WTC11 (cell line): Measurements from ENCODE around the gene GOLGA8J. TPM values are rescaled to one million over a fixed set of nuclear protein-coding genes. Genes with fewer than 3 reads are reported as not detected.
"Not testable (repeated sequence)": the region's sequence is repeated elsewhere in the genome, so short reads cannot be mapped to it uniquely, and the experiment has no call there.

Source experiments
- ATAC-seq: fragments of 200-7000 bp; cut with Tn5 transposase; 2 replicates; pipeline ENCODE4 v1.10.0; 2021; ENCODE audit warnings: mild to moderate bottlenecking, moderate library complexity
- Bru-seq: library from RNA; stranded (reverse); fragments of 400-500 nt; gene quantifications from one replicate; lab custom pipeline; 2021; lab: Mats Ljungman, UMichigan
- CTCF ChIA-PET: fragments of 300-600 bp; sonication (Branson Sonifier 250); formaldehyde crosslinking; loops from one replicate; lab custom pipeline; 2021; ENCODE audit warnings: antibody characterized with exemption; lab: Charles Lee
- POLR2A ChIA-PET: fragments of 350-600 bp; sonication (Branson Sonifier 250); formaldehyde crosslinking; loops from one replicate; lab custom pipeline; 2021; ENCODE audit warnings: antibody characterized with exemption; lab: Charles Lee
- DNase-seq: peaks from one replicate; pipeline ENCODE4 v3.0.0; 2021; ENCODE audit warnings: low spot score
- H3K27ac Mint-ChIP-seq: 2 replicates; pipeline ENCODE4 v1.8.0; 2021; ENCODE audit warnings: mixed read lengths
- H3K27me3 Mint-ChIP-seq: 2 replicates; pipeline ENCODE4 v1.8.0; 2021; ENCODE audit warnings: low read depth, mild to moderate bottlenecking, moderate library complexity, mixed read lengths
- H3K36me3 Mint-ChIP-seq: 2 replicates; pipeline ENCODE4 v1.8.0; 2021; ENCODE audit warnings: mixed read lengths
- H3K4me1 Mint-ChIP-seq: 2 replicates; pipeline ENCODE4 v1.8.0; 2022; ENCODE audit warnings: mixed read lengths
- H3K4me3 Mint-ChIP-seq: 2 replicates; pipeline ENCODE4 v1.8.0; 2021; ENCODE audit warnings: mild to moderate bottlenecking, moderate library complexity, mixed read lengths
- H3K9me3 Mint-ChIP-seq: 2 replicates; pipeline ENCODE4 v1.8.0; 2021; ENCODE audit warnings: mixed read lengths
- CBFB ChIP-seq: sonication (generic); formaldehyde crosslinking; IDR thresholded peaks from 2 replicates; pipeline ENCODE4 v1.8.1; 2022; ENCODE audit warnings: mild to moderate bottlenecking, low read depth, missing genetic modification reagents
- CDX4 ChIP-seq: fragments of 250-450 bp; sonication (Bioruptor Pico); IDR thresholded peaks from 2 replicates; pipeline ENCODE4 v1.9.0; 2021; ENCODE audit warnings: moderate library complexity, mild to moderate bottlenecking, inconsistent platforms, borderline replicate concordance
- ELF4 ChIP-seq: sonication (generic); formaldehyde crosslinking; IDR thresholded peaks from 2 replicates; pipeline ENCODE4 v1.8.1; 2022; ENCODE audit warnings: low read depth, mild to moderate bottlenecking, moderate library complexity, missing genetic modification reagents
- ETV6 ChIP-seq: sonication (generic); formaldehyde crosslinking; IDR thresholded peaks from 2 replicates; pipeline ENCODE4 v1.8.1; 2022; ENCODE audit warnings: mild to moderate bottlenecking, missing genetic modification reagents
- FOXK1 ChIP-seq: sonication (generic); formaldehyde crosslinking; IDR thresholded peaks from 2 replicates; pipeline ENCODE4 v1.8.0; 2022; ENCODE audit warnings: mild to moderate bottlenecking, moderate library complexity, missing genetic modification reagents
- NFE2L1 ChIP-seq: sonication (generic); formaldehyde crosslinking; IDR thresholded peaks from 2 replicates; pipeline ENCODE4 v1.8.1; 2023; ENCODE audit warnings: missing genetic modification reagents
- SMAD4 ChIP-seq: sonication (generic); formaldehyde crosslinking; IDR thresholded peaks from 2 replicates; pipeline ENCODE4 v1.8.0; 2022; ENCODE audit warnings: mild to moderate bottlenecking, missing genetic modification reagents
- SOX15 ChIP-seq: fragments of 250-450 bp; sonication (Bioruptor Pico); IDR thresholded peaks from 2 replicates; pipeline ENCODE4 v1.9.0; 2021; ENCODE audit warnings: mild to moderate bottlenecking
- STAT6 ChIP-seq: sonication (generic); formaldehyde crosslinking; conservative IDR thresholded peaks from 2 replicates; pipeline ENCODE4 v1.8.1; 2023; ENCODE audit warnings: mild to moderate bottlenecking, low read depth, missing genetic modification reagents, moderate library complexity
- USF2 ChIP-seq: sonication (generic); formaldehyde crosslinking; IDR thresholded peaks from 2 replicates; pipeline ENCODE4 v1.8.1; 2023; ENCODE audit warnings: mild to moderate bottlenecking, missing genetic modification reagents, moderate library complexity
- ZNF281 ChIP-seq: sonication (generic); formaldehyde crosslinking; IDR thresholded peaks from 2 replicates; pipeline ENCODE4 v1.8.0; 2023; ENCODE audit warnings: mild to moderate bottlenecking, missing genetic modification reagents
- ZNF423 ChIP-seq: fragments of 250-450 bp; sonication (Bioruptor Pico); IDR thresholded peaks from 2 replicates; pipeline ENCODE4 v2.1.2; 2022; ENCODE audit warnings: mild to moderate bottlenecking, moderate library complexity
- long read RNA-seq, 3 experiments: library from RNA in 1 of 3; library from capped mRNA in 1 of 3; library from polyadenylated mRNA in 1 of 3; unstranded in 2 of 3; stranded (forward) in 1 of 3; transcript quantifications; one replicate each; pipeline ENCODE4 v2.0.0, GENCODE V29; 2021
- total RNA-seq: library from RNA; stranded (reverse); gene quantifications from 3 replicates; pipeline ENCODE4 v1.2.3, GENCODE V29; 2021
- TF ChIP-seq, protein P1 (sequence below): sonication (generic); formaldehyde crosslinking; IDR thresholded peaks from 2 replicates; pipeline ENCODE4 v1.8.1; 2023; ENCODE audit warnings: mild to moderate bottlenecking, moderate library complexity, missing genetic modification reagents
- TF ChIP-seq, protein P2 (sequence below): sonication (generic); formaldehyde crosslinking; IDR thresholded peaks from 2 replicates; pipeline ENCODE4 v1.8.1; 2023; ENCODE audit warnings: mild to moderate bottlenecking, missing genetic modification reagents
- TF ChIP-seq, protein P3 (sequence below): sonication (generic); formaldehyde crosslinking; IDR thresholded peaks from 2 replicates; pipeline ENCODE4 v1.8.0; 2022; ENCODE audit warnings: mild to moderate bottlenecking, missing genetic modification reagents
- TF ChIP-seq, protein P4 (sequence below): fragments of 200-600 bp; IDR thresholded peaks from 2 replicates; pipeline ENCODE4 v1.8.0; 2022; ENCODE audit warnings: antibody characterized with exemption

Gene GOLGA8J
- total RNA-seq (0.11 to 0.33 TPM in 2 of 3 replicates, not detected in the other), Bru-seq, nascent RNA (percentile 10 among the genes with signal in this experiment)
- long read RNA-seq, experiment 1 = 0 reads
- long read RNA-seq, experiment 2 = 0 reads
- long read RNA-seq, experiment 3 = 0 reads

GRCh38 chr15:30082655-30083054 lies at the start of gene GOLGA8J:
TSS of gene GOLGA8J (plus strand) at chr15:30082955. CDS start at chr15:30083053, 98 bp downstream.
- H3K27ac Mint-ChIP-seq, POLR2A ChIA-PET, ATAC-seq, H3K36me3 Mint-ChIP-seq, CTCF ChIA-PET, H3K9me3 Mint-ChIP-seq, H3K27me3 Mint-ChIP-seq, H3K4me3 Mint-ChIP-seq, DNase-seq, H3K4me1 Mint-ChIP-seq: not testable (repeated sequence)

- peaks cover 24% of the 10 kb centered on the region for H3K9me3 Mint-ChIP-seq
- TF ChIP-seq ZNF281 (CRISPR knock-in tag) (no peak), NFE2L1 (no peak), ETV6 (CRISPR knock-in tag) (no peak), SOX15 (CRISPR knock-in tag) (no peak)
- TF ChIP-seq, protein P1, sequence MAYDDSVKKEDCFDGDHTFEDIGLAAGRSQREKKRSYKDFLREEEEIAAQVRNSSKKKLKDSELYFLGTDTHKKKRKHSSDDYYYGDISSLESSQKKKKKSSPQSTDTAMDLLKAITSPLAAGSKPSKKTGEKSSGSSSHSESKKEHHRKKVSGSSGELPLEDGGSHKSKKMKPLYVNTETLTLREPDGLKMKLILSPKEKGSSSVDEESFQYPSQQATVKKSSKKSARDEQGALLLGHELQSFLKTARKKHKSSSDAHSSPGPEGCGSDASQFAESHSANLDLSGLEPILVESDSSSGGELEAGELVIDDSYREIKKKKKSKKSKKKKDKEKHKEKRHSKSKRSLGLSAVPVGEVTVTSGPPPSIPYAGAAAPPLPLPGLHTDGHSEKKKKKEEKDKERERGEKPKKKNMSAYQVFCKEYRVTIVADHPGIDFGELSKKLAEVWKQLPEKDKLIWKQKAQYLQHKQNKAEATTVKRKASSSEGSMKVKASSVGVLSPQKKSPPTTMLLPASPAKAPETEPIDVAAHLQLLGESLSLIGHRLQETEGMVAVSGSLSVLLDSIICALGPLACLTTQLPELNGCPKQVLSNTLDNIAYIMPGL (CRISPR knock-in tag) = no peak
- TF ChIP-seq, protein P2, sequence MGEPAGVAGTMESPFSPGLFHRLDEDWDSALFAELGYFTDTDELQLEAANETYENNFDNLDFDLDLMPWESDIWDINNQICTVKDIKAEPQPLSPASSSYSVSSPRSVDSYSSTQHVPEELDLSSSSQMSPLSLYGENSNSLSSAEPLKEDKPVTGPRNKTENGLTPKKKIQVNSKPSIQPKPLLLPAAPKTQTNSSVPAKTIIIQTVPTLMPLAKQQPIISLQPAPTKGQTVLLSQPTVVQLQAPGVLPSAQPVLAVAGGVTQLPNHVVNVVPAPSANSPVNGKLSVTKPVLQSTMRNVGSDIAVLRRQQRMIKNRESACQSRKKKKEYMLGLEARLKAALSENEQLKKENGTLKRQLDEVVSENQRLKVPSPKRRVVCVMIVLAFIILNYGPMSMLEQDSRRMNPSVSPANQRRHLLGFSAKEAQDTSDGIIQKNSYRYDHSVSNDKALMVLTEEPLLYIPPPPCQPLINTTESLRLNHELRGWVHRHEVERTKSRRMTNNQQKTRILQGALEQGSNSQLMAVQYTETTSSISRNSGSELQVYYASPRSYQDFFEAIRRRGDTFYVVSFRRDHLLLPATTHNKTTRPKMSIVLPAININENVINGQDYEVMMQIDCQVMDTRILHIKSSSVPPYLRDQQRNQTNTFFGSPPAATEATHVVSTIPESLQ (CRISPR knock-in tag) = no peak
- TF ChIP-seq, protein P3, sequence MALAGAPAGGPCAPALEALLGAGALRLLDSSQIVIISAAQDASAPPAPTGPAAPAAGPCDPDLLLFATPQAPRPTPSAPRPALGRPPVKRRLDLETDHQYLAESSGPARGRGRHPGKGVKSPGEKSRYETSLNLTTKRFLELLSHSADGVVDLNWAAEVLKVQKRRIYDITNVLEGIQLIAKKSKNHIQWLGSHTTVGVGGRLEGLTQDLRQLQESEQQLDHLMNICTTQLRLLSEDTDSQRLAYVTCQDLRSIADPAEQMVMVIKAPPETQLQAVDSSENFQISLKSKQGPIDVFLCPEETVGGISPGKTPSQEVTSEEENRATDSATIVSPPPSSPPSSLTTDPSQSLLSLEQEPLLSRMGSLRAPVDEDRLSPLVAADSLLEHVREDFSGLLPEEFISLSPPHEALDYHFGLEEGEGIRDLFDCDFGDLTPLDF = no peak
- TF ChIP-seq, all 79 proteins: peak for 0
- Mint-ChIP-seq H3K27me3 (no peaks in the 10 kb centered on the region), H3K4me1 (no peaks in the 10 kb centered on the region), H3K36me3 (peaks cover 7% of the 10 kb centered on the region), H3K27ac (no peak overlapping the region), H3K4me3 (no peak overlapping the region)
- CTCF ChIA-PET = interaction anchor here (1.0 kb wide), 1 partner anchor 42 kb away, joined by 3 read pairs; no protein-coding TSS in a partner anchor
- POLR2A ChIA-PET = no interaction called here
- DNase-seq = no peak
- no peak for ATAC-seq
Measured at GRCh38 chr15:30033211-30033610, 49.5 kb upstream of the GOLGA8J start.

GRCh38 chr15:30033763-30034162 lies 49.0 kb upstream of the GOLGA8J start:
- no peak overlapping the region for H3K27ac Mint-ChIP-seq
- ChIA-PET CTCF (interaction anchor here (1.0 kb wide), 1 partner anchor 41 kb away, joined by 3 read pairs; no protein-coding TSS in a partner anchor), POLR2A (no interaction called here)
- H3K27me3 Mint-ChIP-seq = no peaks in the 10 kb centered on the region
- H3K9me3 Mint-ChIP-seq = peaks cover 24% of the 10 kb centered on the region
- DNase-seq (no peak), ATAC-seq (no peak)
- no peaks in the 10 kb centered on the region for H3K4me1 Mint-ChIP-seq
- H3K36me3 Mint-ChIP-seq = peaks cover 7% of the 10 kb centered on the region
- no peak overlapping the region for H3K4me3 Mint-ChIP-seq
- TF ChIP-seq, protein P4, sequence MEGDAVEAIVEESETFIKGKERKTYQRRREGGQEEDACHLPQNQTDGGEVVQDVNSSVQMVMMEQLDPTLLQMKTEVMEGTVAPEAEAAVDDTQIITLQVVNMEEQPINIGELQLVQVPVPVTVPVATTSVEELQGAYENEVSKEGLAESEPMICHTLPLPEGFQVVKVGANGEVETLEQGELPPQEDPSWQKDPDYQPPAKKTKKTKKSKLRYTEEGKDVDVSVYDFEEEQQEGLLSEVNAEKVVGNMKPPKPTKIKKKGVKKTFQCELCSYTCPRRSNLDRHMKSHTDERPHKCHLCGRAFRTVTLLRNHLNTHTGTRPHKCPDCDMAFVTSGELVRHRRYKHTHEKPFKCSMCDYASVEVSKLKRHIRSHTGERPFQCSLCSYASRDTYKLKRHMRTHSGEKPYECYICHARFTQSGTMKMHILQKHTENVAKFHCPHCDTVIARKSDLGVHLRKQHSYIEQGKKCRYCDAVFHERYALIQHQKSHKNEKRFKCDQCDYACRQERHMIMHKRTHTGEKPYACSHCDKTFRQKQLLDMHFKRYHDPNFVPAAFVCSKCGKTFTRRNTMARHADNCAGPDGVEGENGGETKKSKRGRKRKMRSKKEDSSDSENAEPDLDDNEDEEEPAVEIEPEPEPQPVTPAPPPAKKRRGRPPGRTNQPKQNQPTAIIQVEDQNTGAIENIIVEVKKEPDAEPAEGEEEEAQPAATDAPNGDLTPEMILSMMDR = no peak
- no peak for TF ChIP-seq USF2
- TF ChIP-seq ZNF423 (CRISPR knock-in tag) = no peak
- no peak for TF ChIP-seq FOXK1 (CRISPR knock-in tag)
- no peak for TF ChIP-seq STAT6 (CRISPR knock-in tag)
- TF ChIP-seq SMAD4 (CRISPR knock-in tag) = no peak
- TF ChIP-seq CBFB = no peak
- TF ChIP-seq ELF4 = no peak
- no peak for TF ChIP-seq CDX4 (CRISPR knock-in tag)
